ENCODE results near the gene NOL6. TPM values are rescaled to one million over a fixed set of nuclear protein-coding genes. Genes with fewer than 3 reads are reported as not detected.

Gene NOL6
- total RNA-seq, 4 donors from 2014 or later = 8.9 to 29.1 (median 12.7) TPM

DNA sequence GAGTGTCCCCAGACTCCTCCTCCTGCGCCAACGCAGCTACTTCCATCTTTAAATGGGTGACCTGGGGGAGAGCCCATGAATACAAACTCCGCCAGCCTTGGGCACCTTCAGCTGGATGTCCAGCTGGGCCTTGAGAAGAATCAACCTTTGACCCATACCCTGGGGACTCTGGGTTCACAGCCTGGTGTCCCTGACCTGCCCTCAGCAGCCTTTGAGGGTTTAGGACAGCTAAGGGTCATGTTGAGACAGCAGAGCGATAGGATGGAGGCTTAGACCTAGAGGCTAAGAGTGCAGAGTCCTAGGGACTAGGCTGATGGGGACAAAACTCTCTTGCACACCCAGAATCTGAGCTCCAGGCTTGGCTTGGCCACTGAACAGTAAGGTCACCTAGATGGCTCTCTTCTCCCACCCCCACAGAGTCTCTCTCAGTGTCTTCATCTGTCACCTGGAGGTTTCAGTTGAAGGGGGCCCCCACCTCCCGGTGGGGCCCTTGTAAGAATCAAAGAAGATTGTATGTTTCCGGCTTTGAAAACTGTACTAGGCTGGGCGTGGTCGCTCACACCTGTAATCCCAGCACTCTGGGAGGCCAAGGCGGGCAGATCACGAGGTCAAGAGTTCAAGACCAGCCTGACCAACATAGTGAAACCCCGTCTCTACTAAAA, 19.6 kb downstream of the NOL6 start:
- intact Hi-C loops (cut with DNase I; ENCODE audit: low total_unique reads) (no loop called here), in situ Hi-C loops (cut with MboI; ENCODE audit: low pct_ligation_motif_present in 1 of 4, low pct_unique_long_range_greater_than_20kb in 1 of 4, low sequenced_read_pairs in 3 of 4) (loop anchor here in 1 of 4 donors (25.0 kb wide), 1 partner anchor 92 kb away; no protein-coding TSS in a partner anchor)
- H3K36me3 ChIP-seq = no peaks in the 10 kb centered on the region
- H3K27ac ChIP-seq = peak overlapping the region in 1 of 4 donors; percentile 25
- peaks cover 0 to 5% (median 0%) of the 10 kb centered on the region in 4 donors for H3K4me1 ChIP-seq
- H3K27me3 ChIP-seq = no peaks in the 10 kb centered on the region
- peak; percentile 50 for DNase-seq
- no peaks in the 10 kb centered on the region for H3K9me3 ChIP-seq
- TF ChIP-seq POLR2AphosphoS5 (IDR thresholded peaks at IDR 0.05) (no peak), EP300 (IDR thresholded peaks at IDR 0.05; ENCODE audit: low read depth) (no peak), POLR2A (IDR thresholded peaks at IDR 0.05) (no peak)
- TF ChIP-seq, protein P1, sequence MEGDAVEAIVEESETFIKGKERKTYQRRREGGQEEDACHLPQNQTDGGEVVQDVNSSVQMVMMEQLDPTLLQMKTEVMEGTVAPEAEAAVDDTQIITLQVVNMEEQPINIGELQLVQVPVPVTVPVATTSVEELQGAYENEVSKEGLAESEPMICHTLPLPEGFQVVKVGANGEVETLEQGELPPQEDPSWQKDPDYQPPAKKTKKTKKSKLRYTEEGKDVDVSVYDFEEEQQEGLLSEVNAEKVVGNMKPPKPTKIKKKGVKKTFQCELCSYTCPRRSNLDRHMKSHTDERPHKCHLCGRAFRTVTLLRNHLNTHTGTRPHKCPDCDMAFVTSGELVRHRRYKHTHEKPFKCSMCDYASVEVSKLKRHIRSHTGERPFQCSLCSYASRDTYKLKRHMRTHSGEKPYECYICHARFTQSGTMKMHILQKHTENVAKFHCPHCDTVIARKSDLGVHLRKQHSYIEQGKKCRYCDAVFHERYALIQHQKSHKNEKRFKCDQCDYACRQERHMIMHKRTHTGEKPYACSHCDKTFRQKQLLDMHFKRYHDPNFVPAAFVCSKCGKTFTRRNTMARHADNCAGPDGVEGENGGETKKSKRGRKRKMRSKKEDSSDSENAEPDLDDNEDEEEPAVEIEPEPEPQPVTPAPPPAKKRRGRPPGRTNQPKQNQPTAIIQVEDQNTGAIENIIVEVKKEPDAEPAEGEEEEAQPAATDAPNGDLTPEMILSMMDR (IDR thresholded peaks at IDR 0.05) = no peak
- H3K4me3 ChIP-seq = no peak overlapping the region
- WGBS, 2 donors (ENCODE audit: low coverage in 1 of 2) = 51 to 74% methylated on average over 4 to 11 of the region's 11 CpGs

DNA sequence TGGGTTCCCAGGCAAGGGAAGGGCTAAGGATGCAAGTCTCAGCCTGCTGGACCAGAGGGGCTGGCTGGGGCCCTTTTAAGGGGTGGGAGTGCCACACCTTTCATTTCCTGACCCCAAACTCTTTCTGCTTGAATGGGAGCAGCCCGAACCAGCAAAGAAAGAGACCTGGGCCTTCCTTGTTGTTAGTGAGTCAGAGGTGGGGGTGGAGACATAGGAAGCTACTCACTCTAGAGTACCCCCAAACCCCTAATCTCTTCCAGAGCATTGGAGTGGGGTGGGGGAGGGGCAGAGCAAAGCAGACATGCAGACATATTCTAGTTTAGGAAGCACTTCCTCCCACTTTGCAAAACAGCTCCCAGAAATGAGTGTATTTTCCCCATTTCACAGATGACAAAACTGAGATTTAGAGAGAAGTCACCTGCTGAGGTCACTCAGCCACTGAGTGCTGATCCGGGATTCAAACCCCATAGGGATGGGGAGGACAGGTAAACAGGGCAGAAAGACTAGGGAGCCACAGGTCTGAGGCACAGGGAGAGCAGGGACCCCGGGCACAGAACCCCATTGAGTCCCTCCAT, 20.4 kb downstream of the NOL6 start:
- no peak for DNase-seq
- H3K4me3 ChIP-seq = no peak overlapping the region
- H3K4me1 ChIP-seq = peaks cover 0 to 5% (median 0%) of the 10 kb centered on the region in 4 donors
- no peaks in the 10 kb centered on the region for H3K27me3 ChIP-seq
- no peak for TF ChIP-seq POLR2AphosphoS5 (IDR thresholded peaks at IDR 0.05)
- TF ChIP-seq, protein P1 (IDR thresholded peaks at IDR 0.05) = no peak
- TF ChIP-seq POLR2A (IDR thresholded peaks at IDR 0.05) = no peak
- TF ChIP-seq EP300 (IDR thresholded peaks at IDR 0.05; ENCODE audit: low read depth) = no peak
- intact Hi-C loops (cut with DNase I; ENCODE audit: low total_unique reads) (no loop called here), in situ Hi-C loops (cut with MboI; ENCODE audit: low pct_ligation_motif_present in 1 of 4, low pct_unique_long_range_greater_than_20kb in 1 of 4, low sequenced_read_pairs in 3 of 4) (loop anchor here in 1 of 4 donors (25.0 kb wide), 1 partner anchor 91 kb away; no protein-coding TSS in a partner anchor)
- H3K27ac ChIP-seq = peak overlapping the region in 1 of 4 donors; percentile 25
- no peaks in the 10 kb centered on the region for H3K9me3 ChIP-seq
- WGBS, 2 donors (ENCODE audit: low coverage in 1 of 2) = 71% methylated on average over 3 of the region's 3 CpGs; no CpG with 5 or more reads in 1 of the 2 donors
- H3K36me3 ChIP-seq = no peaks in the 10 kb centered on the region

DNA sequence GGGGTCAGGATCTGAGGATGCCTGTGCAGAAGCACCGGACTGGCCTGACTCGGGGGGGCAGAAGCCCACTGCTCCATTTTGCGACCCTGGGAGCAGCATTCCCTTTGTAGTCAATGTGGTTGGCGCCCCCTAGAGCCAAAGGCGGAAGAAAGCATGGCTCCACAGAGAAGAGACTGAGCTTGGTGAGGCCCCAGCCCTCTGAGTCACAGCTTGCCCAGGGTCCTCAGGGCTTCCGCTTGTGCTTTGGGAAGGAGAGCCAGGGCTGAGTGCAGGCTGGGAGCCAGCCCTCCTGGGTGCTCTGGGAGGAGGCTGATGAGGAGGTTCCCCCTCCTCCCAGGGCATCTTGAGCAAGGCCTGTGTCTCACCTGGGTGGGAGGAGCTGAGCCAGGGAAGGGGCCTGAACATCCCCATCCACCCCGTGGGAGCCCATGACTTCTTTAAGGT, 20.9 kb downstream of the NOL6 start:
- WGBS, 2 donors (ENCODE audit: low coverage in 1 of 2) = 28% methylated on average over 7 of the region's 7 CpGs; no CpG with 5 or more reads in 1 of the 2 donors
- in situ Hi-C loops (cut with MboI; ENCODE audit: low pct_ligation_motif_present in 1 of 4, low pct_unique_long_range_greater_than_20kb in 1 of 4, low sequenced_read_pairs in 3 of 4) (loop anchor here in 1 of 4 donors (25.0 kb wide), 1 partner anchor 91 kb away; no protein-coding TSS in a partner anchor), intact Hi-C loops (cut with DNase I; ENCODE audit: low total_unique reads) (no loop called here)
- TF ChIP-seq POLR2A (IDR thresholded peaks at IDR 0.05) = no peak
- TF ChIP-seq, protein P1 (IDR thresholded peaks at IDR 0.05) = peak in 4 of 5 experiments; percentile 45 to 51 (median 48)
- H3K27ac ChIP-seq = no peak overlapping the region
- peak; percentile 50 for DNase-seq
- H3K4me1 ChIP-seq = peaks cover 0 to 7% (median 2%) of the 10 kb centered on the region in 4 donors
- no peaks in the 10 kb centered on the region for H3K9me3 ChIP-seq
- no peaks in the 10 kb centered on the region for H3K27me3 ChIP-seq
- no peak overlapping the region for H3K4me3 ChIP-seq
- no peaks in the 10 kb centered on the region for H3K36me3 ChIP-seq

DNA sequence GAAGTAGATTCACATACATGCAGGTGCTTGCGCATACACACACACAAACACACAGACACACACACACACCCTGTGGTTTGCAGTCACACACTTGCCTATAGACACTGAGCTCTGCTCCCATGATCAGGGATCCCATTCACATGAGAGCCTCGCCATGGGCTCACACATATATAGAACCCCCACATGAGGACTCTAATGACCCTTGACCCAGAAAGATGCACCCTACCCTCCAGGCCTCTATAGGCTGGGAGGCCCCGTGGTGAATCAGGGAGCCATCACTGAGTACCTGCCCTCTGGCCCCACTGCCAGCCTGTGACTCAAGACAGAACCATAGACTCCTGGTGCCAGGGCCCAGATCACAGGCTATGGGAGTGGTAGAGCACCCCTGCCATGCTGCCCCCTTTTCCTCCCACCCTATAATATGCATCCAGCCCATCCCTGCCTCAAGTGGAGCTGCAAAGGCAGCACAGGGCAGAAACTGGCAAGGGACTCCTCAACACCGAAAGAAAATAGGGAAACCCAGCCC, 23.0 kb downstream of the NOL6 start:
- no peak for DNase-seq

More for the DNA sequence above, 23.0 kb downstream of the NOL6 start:
- H3K4me1 ChIP-seq = peaks cover 6 to 29% (median 16%) of the 10 kb centered on the region in 4 donors
- in situ Hi-C loops (cut with MboI; ENCODE audit: low pct_ligation_motif_present in 1 of 4, low pct_unique_long_range_greater_than_20kb in 1 of 4, low sequenced_read_pairs in 3 of 4) (loop anchor here in 1 of 4 donors (25.0 kb wide), 1 partner anchor 88 kb away; no protein-coding TSS in a partner anchor), intact Hi-C loops (cut with DNase I; ENCODE audit: low total_unique reads) (no loop called here)
- H3K27ac ChIP-seq = no peak overlapping the region
- no peaks in the 10 kb centered on the region for H3K27me3 ChIP-seq
- H3K36me3 ChIP-seq = no peaks in the 10 kb centered on the region
- WGBS, 2 donors (ENCODE audit: low coverage in 1 of 2) = 91% methylated on average over 4 of the region's 4 CpGs; no CpG with 5 or more reads in 1 of the 2 donors
- TF ChIP-seq, protein P1 (IDR thresholded peaks at IDR 0.05) = no peak
- TF ChIP-seq POLR2A (IDR thresholded peaks at IDR 0.05) (no peak), POLR2AphosphoS5 (IDR thresholded peaks at IDR 0.05) (no peak), EP300 (IDR thresholded peaks at IDR 0.05; ENCODE audit: low read depth) (no peak)
- H3K4me3 ChIP-seq = no peak overlapping the region
- no peaks in the 10 kb centered on the region for H3K9me3 ChIP-seq
